MV-4-11 (cell line): Measurements from ENCODE around the gene LIG3.
"Not testable (repeated sequence)": the region's sequence is repeated elsewhere in the genome, so short reads cannot be mapped to it uniquely, and the experiment has no call there.

Source experiments
- DNase-seq: peaks from one replicate; lab custom pipeline; 2025; lab: John Stamatoyannopoulos, UW

LIG3 gene

GRCh38 chr17:35044181-35044580 lies 63.9 kb downstream of the LIG3 start:
- no peak for DNase-seq

- DNase-seq = not testable (repeated sequence)
Observed at GRCh38 chr17:35045458-35045979, 65.2 kb downstream of the LIG3 start.

- DNase-seq = no peak
Observed at GRCh38 chr17:35046245-35046644, 65.9 kb downstream of the LIG3 start.

- peak; percentile 50 for DNase-seq
Observed at GRCh38 chr17:35046740-35047283, 66.5 kb downstream of the LIG3 start.

DNA sequence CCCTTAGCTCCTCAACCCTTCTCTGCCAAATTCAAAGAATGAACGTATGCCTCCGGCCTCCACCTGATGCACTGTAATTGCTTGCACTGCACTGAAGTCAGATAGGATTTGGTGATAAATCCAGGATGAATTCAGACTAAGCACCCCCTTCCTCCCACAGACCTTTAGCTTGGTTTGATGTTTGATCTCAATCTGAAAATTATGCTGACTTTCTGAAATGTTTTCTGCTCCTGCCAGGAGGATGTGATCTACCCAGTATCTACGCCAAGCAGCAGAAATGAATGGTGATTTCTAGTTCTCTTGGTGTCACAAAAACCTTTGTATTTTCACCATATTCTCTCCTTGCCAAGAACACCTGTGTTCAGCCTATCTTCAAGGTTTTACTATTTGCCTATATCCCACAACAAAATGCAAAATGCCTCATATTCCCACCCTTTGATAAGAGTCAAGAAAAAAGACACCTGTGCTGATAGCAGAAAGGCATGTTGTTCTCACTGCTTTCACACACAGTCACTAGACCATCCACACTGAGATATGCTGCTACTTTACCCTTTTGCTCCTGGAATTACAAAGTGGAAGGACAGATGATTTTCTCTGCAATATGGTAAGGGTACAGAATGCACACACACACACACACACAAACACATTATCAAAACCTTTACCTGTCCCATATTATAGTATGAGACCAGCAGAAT lies 68.5 kb downstream of the LIG3 start:
- no peak for DNase-seq

GRCh38 chr17:35050170-35050569 lies 69.9 kb downstream of the LIG3 start:
- DNase-seq = no peak

DNA sequence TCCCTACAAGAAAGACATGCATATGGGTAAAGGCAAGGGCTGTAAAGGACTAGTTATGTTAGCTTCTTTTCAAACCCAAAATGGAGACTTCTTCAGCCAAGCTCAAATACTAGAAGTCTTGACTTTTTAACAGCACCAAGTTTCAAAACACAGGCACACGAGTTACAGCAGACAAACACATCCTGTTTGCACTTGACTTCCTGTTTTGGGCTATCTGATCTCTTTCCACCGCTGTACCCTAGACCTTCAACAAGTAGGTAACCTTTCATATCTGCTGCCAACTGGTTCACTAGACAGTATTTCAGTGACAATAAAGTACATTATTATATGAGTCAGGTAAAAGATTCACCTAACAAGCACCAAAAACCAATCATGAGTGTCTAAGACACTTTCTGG lies 70.9 kb downstream of the LIG3 start:
- DNase-seq = peak; percentile 67

- peak; percentile 48 for DNase-seq
Observed at GRCh38 chr17:35051579-35052240, 71.4 kb downstream of the LIG3 start.

DNA sequence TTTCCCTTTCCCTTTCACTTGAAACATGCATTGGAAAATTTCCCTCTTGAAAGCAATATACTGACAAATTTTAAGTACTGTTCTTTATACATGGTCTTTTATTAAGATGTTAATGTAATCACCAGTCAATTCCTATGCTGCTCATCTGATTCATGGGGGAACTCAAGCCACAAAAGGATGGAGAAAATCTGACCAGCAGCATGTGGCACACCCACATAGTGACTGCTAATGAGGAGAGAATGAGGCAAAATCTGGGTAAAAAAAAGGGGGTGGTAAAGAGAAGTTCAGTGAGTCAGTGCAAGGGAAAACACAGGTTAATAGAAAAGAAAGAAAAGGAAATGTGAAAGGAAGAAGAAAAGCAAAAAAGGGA lies 71.9 kb downstream of the LIG3 start:
- no peak for DNase-seq

- DNase-seq = no peak
Observed at GRCh38 chr17:35052780-35053179, 72.5 kb downstream of the LIG3 start.

DNA sequence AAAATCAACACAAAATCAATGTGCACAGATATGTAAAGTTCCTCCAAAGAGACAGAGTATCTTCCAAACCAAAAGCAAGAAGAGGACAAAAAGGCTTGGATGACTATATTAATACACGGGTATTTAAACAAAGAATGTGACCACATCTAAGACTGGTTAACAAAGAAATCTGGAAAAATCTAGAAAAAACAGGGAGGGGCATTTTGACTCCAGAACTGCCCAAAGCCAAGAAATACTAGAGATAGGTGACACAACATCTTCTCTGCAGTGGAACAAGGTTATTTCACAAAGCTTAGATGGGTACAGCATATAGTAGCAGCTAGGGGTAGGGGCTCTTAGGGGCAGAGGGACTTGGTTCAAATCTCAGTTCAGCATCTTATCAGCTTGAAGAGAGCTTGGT lies 72.9 kb downstream of the LIG3 start:
- DNase-seq = no peak

DNA sequence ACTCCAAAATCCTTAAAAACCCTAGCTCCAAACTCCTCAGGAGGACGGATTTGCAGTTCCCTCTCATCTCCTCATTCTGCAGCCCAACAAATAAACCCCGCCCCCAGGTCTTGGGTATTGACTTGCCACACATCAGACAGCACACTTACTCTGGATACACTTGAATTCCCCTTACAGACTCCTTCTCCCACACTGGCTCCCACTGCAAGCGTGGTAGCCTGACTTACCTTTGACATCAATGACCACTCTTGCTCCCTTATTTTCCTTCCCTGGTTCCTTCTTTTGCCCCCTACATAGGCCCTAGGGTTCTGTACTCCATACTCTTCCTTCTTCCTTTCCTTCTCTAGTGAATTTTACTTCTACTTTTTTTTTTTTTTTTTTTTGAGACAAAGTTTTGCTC lies 75.7 kb downstream of the LIG3 start:
- no peak for DNase-seq

- DNase-seq = no peak
Observed at GRCh38 chr17:35057332-35057915, 77.1 kb downstream of the LIG3 start.
